ENCODE data around the gene MED12L.

MED12L gene

DNA sequence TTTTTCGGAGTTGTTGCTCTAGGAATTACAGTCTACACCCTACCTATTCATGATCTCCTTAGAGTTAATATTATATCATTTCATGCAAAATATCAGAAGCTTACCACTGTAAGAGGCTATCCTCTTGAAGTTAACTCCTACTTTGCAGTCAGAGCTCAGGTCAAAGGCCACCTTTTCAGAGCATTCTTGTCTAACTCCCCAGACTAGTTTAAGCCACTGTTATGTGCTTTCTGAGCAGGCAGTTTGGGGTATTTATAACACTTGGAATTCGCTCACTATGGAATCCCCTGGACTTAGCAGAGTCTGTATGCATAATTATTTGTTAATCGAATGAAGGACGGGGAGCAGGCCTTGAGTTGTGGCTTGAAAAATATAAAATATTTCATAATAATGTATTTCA, 21.7 kb downstream of the MED12L start:
- Mint-ChIP-seq H3K4me1 (ENCODE audit: low read depth) (no peaks in the 10 kb centered on the region), H3K27me3 (no peaks in the 10 kb centered on the region), H3K27ac (no peak overlapping the region), H3K9me3 (no peaks in the 10 kb centered on the region), H3K4me3 (no peak overlapping the region), H3K36me3 (ENCODE audit: low read depth) (no peaks in the 10 kb centered on the region)

DNA sequence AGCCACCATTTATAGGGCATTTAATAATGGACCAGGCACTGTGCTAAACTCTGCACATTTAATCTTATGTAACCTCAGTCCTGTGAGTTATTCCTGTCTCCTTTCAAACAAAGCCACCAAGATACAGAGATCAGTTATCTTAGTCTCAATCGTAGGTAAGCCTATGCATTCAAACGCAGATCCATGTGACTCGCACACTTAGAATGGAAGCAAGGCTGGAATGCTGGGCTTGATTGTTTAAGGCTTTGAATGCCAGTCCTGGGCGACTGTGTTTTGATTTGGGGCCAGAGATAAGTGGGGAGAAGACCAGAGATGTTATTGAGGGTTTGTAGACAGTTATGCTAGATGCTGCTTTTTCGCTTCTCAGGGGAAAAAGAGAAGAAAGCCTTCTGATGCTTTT, 22.2 kb downstream of the MED12L start:
- Mint-ChIP-seq H3K4me3 (no peak overlapping the region), H3K4me1 (ENCODE audit: low read depth) (no peaks in the 10 kb centered on the region), H3K36me3 (ENCODE audit: low read depth) (no peaks in the 10 kb centered on the region), H3K9me3 (no peaks in the 10 kb centered on the region), H3K27me3 (no peaks in the 10 kb centered on the region), H3K27ac (no peak overlapping the region)

DNA sequence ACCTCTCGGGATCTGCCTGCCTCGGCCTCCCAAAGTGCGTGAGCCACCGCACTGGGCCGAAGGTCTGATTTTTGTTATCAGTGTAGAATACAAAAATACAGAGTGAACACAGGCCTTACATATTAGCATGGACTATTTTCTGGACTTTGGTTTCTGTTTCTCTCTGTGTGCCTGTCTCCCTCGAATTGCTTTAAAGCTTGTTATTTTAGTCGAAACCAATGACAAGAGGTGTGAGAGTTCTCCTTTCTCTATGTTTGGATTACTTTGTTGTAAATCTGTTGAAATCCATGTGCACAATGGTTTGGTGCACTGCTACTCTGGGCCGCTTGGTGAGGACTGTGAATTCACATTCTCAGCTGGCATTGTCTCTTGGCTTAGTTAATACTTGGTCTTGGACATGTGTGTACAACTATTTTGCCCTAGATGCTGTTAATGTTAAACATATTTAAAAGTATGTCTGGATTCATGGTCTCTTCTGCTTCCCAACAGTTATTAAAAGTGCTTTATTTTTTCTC, 23.9 kb downstream of the MED12L start:
- H3K27ac Mint-ChIP-seq = no peak overlapping the region
- no peaks in the 10 kb centered on the region for H3K36me3 Mint-ChIP-seq (ENCODE audit: low read depth)
- H3K9me3 Mint-ChIP-seq = no peaks in the 10 kb centered on the region
- no peaks in the 10 kb centered on the region for H3K4me1 Mint-ChIP-seq (ENCODE audit: low read depth)
- H3K27me3 Mint-ChIP-seq = no peaks in the 10 kb centered on the region
- H3K4me3 Mint-ChIP-seq = no peak overlapping the region

DNA sequence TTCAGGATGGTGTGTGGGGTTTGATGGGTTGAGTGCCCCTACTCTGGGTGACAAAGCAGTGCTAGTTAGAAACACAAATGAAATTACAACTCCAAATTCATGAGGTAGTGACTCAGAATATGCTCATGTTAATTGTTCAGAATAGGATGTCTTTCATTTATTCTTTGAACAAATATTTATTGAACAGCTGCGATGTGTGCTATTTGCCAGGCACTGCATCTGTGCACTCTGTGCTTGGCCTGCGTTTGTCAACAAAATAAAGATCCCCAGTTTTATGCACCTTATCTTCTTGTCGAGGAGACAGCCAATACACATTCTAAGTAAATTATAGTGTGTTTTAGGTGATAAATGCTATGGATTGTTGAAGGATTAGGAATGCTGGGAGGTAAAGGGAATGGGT, 27.3 kb downstream of the MED12L start:
- Mint-ChIP-seq H3K27me3 (no peaks in the 10 kb centered on the region), H3K4me1 (ENCODE audit: low read depth) (no peaks in the 10 kb centered on the region), H3K9me3 (no peaks in the 10 kb centered on the region), H3K4me3 (no peak overlapping the region), H3K27ac (no peak overlapping the region), H3K36me3 (ENCODE audit: low read depth) (no peaks in the 10 kb centered on the region)

DNA sequence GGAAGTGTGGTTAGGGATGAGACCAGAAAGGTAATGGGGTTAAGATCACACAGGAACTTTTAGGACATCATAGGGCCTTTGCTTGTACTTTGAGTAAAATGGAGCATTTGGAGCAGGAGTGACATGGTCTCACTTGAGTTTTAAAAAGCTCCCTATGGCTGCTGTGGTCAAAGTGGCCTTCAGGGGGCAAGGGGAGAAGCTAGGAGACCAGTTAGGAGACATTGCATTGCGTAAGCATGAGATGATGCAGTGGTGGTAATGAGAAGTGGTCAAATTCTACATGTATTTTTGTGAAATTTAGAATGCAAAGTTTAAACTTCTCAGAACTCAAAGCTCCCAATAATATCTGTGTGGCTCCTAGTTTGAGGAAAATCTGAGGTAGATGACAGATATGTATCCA, 27.9 kb downstream of the MED12L start:
- Mint-ChIP-seq H3K36me3 (ENCODE audit: low read depth) (no peaks in the 10 kb centered on the region), H3K9me3 (no peaks in the 10 kb centered on the region), H3K4me1 (ENCODE audit: low read depth) (no peaks in the 10 kb centered on the region), H3K4me3 (no peak overlapping the region), H3K27me3 (no peaks in the 10 kb centered on the region), H3K27ac (no peak overlapping the region)

DNA sequence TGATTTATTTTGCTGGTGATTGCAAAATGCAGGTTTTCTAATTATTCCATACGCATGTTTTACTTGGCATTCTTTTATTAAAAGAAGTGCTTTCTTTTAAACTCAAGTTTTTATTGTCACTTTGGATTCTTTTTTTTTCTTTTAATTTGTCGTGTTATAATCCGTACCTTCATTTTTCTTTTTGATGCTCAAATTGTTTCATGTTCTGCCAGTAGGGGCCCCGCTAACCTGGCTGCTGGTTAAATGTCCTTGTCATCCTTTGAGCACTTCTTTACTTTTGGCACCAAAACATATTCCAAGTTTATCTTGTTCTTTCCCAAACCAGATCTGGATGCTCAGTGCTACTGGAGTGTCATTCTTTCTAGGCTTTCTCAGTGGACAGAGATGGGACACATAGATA, 31.6 kb downstream of the MED12L start:
- Mint-ChIP-seq H3K27ac (no peak overlapping the region), H3K9me3 (no peaks in the 10 kb centered on the region), H3K4me1 (ENCODE audit: low read depth) (no peaks in the 10 kb centered on the region), H3K36me3 (ENCODE audit: low read depth) (no peaks in the 10 kb centered on the region), H3K27me3 (peaks cover 3% of the 10 kb centered on the region), H3K4me3 (no peak overlapping the region)

DNA sequence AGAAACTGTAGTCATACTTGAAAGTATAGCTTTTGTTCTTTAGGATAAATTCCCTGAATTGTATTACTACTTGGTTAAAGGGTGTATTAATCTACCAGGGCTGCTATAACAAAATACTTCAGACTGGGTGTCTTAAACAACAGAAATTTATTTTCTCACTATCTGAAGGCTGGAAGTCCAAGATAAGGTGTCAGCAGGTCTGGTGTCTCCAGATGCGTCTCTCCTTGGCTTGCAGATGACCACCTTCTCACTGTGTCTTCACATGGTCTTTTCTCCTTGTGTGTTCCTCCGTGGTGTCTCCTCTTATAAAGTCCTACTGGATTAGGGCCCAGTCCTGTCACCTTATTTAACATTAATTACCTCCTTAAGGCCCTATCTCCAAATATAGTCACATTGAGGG, 33.7 kb downstream of the MED12L start:
- H3K27me3 Mint-ChIP-seq = peaks cover 3% of the 10 kb centered on the region
- no peaks in the 10 kb centered on the region for H3K9me3 Mint-ChIP-seq
- H3K4me1 Mint-ChIP-seq (ENCODE audit: low read depth) = peaks cover 3% of the 10 kb centered on the region
- no peaks in the 10 kb centered on the region for H3K36me3 Mint-ChIP-seq (ENCODE audit: low read depth)
- no peak overlapping the region for H3K4me3 Mint-ChIP-seq
- no peak overlapping the region for H3K27ac Mint-ChIP-seq

DNA sequence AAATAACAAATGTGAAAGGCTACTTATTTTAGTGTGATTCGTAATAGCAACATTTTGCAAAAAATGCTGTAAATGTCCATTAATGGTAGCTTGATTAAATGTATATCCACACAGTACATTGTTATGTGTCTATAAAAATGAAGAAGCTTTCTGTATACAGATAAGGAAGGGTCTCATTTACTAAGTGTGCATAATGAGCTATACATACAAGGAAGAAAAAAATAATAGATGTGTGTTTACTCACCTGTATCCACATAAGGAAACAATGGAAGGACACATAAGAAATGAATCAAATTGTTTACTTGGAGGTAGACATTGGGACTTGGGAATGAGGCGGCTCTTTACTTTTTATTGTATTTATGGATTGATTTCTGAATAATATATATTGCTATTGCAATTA, 34.9 kb downstream of the MED12L start:
- Mint-ChIP-seq H3K4me3 (no peak overlapping the region), H3K4me1 (ENCODE audit: low read depth) (peaks cover 3% of the 10 kb centered on the region), H3K36me3 (ENCODE audit: low read depth) (no peaks in the 10 kb centered on the region), H3K27me3 (peaks cover 3% of the 10 kb centered on the region), H3K27ac (no peak overlapping the region), H3K9me3 (no peaks in the 10 kb centered on the region)

DNA sequence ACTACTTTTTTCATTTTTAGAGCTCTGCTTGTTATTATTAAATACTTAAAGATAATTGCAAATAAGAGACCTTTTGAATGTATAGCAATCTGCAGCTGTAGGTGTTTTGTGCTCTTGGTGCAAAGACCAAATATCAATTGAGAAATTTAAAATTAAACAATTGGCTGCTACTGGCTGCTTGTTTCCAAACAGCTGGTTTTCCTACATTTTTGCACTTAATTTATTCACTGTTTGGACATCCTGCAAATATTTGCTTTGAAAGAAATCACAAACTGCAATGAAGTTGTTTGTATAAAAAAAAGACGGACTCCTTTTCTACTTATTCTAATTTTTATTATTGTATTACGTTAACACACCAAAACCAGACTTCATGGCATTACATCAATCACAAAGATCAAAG, 35.6 kb downstream of the MED12L start:
- H3K27me3 Mint-ChIP-seq = peaks cover 3% of the 10 kb centered on the region
- H3K9me3 Mint-ChIP-seq = no peaks in the 10 kb centered on the region
- no peaks in the 10 kb centered on the region for H3K36me3 Mint-ChIP-seq (ENCODE audit: low read depth)
- no peak overlapping the region for H3K4me3 Mint-ChIP-seq
- peaks cover 3% of the 10 kb centered on the region for H3K4me1 Mint-ChIP-seq (ENCODE audit: low read depth)
- H3K27ac Mint-ChIP-seq = no peak overlapping the region

DNA sequence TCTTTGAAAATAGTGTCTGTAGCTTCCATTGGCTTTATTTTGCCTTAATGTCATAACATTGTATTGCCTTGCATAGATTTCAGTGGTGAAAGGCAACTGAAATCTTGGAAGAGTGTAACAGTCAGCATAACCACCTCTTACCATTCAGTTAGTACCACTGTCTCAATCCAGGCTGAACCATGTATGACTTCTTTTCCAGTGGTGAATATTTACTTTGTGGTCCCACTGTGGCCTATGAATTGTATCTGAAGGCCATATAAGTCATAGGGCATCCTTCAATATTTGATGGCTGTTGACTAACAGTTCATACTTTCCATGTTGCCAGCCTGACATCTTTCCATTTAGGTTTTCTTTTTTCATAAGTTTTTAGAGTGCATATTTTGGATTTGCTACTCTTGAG, 38.4 kb downstream of the MED12L start:
- Mint-ChIP-seq H3K9me3 (no peaks in the 10 kb centered on the region), H3K4me3 (no peak overlapping the region), H3K36me3 (ENCODE audit: low read depth) (no peaks in the 10 kb centered on the region), H3K27me3 (peaks cover 3% of the 10 kb centered on the region), H3K27ac (no peak overlapping the region), H3K4me1 (ENCODE audit: low read depth) (peaks cover 3% of the 10 kb centered on the region)

DNA sequence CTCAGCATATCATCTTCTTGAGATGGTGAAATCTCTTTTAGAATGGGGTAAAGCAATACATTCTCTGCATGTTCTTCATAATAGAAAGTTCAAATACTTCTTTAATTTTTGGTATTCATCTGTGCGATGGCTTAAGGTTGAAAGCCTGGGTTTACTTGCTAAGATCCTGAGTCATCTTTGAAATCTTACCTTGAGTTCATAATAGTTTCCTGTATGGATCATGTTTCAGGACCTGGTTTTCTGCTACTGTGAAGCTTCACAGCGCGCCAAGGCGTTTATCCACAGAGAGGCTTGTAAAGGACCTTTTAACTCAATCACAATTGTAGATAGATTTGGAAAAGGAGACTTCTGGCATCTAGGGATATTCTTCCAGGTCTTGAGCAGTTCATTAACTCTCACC, 39.0 kb downstream of the MED12L start:
- H3K36me3 Mint-ChIP-seq (ENCODE audit: low read depth) = no peaks in the 10 kb centered on the region
- no peak overlapping the region for H3K27ac Mint-ChIP-seq
- peaks cover 3% of the 10 kb centered on the region for H3K4me1 Mint-ChIP-seq (ENCODE audit: low read depth)
- no peak overlapping the region for H3K4me3 Mint-ChIP-seq
- H3K27me3 Mint-ChIP-seq = peaks cover 3% of the 10 kb centered on the region
- H3K9me3 Mint-ChIP-seq = no peaks in the 10 kb centered on the region

DNA sequence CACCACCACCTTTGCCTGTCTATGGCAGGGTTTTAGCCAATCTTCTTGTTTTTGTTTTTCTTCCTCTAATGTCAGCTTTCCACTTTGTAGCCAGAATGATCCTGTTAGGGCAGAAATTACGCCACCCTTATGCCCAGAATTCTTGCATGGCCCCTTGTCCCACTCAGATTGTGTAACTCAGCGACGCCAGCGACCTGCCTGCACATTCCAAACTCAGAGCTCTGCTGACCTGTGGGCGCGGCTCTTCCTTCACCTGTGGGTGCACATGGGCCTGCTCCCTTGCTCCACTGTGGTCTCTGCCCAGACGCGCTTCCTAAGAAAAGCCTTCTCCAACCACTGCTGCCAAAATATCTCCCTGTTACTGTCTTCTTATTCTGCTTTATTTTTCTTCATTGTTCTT, 45.0 kb downstream of the MED12L start:
- Mint-ChIP-seq H3K4me1 (ENCODE audit: low read depth) (peaks cover 15% of the 10 kb centered on the region), H3K27ac (no peak overlapping the region), H3K36me3 (ENCODE audit: low read depth) (no peaks in the 10 kb centered on the region), H3K4me3 (no peak overlapping the region), H3K9me3 (no peaks in the 10 kb centered on the region), H3K27me3 (peaks cover 10% of the 10 kb centered on the region)

DNA sequence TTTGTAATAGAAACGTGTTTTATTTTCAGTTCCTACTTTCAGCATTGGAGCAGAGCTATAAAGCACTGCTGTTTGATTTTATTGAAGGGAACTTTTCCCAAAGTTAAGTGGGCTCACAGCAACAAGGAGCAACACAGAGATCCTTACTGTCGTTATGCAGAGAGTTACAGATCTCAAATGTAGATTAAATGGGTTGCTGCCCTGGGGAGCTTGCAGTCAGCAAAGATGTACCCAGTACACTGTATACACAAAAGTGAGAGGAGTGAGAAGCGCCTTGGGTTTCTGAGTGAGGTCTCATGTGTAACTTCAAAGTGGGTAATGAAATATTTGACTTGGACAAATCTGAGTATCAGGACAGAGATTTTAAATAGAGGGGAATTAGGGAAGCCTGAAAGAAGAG, 47.7 kb downstream of the MED12L start:
- H3K27me3 Mint-ChIP-seq = peaks cover 10% of the 10 kb centered on the region
- H3K36me3 Mint-ChIP-seq (ENCODE audit: low read depth) = no peaks in the 10 kb centered on the region
- no peak overlapping the region for H3K4me3 Mint-ChIP-seq
- no peak overlapping the region for H3K27ac Mint-ChIP-seq
- peaks cover 27% of the 10 kb centered on the region for H3K4me1 Mint-ChIP-seq (ENCODE audit: low read depth)
- no peaks in the 10 kb centered on the region for H3K9me3 Mint-ChIP-seq

DNA sequence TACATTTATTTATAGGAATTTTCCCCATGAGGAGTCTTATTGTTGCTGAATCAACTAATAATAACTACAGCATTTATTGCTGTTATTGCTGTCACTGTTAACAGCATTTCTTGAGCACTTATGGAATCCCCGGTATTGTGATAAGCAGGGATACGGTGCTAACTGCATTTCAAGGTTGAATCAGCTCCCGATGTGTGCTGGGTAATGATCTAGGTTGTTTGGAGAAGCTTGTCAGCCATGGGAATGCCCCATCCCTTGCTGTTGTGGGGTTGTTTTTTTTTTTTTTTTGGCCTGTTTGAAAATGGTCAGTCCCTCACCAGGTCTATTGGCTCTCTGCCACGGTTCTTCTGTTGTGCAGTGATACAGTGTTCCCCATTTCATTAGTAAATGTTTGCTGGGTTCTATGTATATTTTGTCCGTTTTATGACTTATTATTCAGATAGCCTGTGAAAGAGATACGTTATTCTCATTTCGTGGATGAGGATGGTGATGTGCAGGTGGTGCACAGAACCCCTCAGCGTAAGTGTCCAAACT, 48.5 kb downstream of the MED12L start:
- Mint-ChIP-seq H3K4me1 (ENCODE audit: low read depth) (peaks cover 27% of the 10 kb centered on the region), H3K4me3 (no peak overlapping the region), H3K36me3 (ENCODE audit: low read depth) (no peaks in the 10 kb centered on the region), H3K27ac (peak overlapping the region; percentile 38), H3K9me3 (no peaks in the 10 kb centered on the region), H3K27me3 (peaks cover 10% of the 10 kb centered on the region)

DNA sequence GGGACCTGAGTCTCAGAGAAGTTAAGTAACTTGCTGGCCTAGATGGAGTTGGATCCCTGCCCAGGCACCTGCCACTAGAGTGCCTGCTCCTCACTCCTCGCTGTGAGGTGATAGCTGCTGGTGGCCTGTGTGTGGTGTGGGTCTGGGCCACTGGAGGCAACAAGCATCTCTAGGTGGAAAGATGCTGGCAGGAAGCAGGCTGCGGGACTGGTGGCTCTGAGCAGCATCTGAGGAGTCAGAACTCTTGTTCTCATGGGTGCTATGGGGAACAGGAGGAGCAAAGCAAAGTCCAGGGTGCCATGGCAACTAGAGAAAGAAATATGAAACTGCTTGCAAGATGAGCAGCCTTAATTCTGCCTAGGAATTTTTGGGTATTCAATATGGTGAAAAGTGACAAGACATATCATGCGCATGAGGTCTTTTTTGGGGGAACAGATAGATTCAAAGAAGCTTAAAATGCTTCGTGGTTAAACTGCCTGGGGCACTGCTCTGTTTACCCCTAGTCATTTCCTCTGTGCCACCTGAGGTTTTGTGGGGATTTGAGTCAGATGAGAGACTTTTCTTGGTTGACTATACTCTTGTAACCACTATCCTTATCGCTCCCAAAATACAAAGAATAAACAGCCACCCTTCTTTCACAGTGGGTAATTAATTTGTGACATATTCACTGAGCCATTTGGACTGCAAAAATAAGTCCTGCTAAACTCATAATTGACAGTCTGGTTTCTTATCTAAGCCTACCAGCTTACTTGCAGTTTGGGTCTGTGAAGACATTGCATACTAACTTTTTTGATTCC, 50.3 kb downstream of the MED12L start:
- H3K4me1 Mint-ChIP-seq (ENCODE audit: low read depth) = peaks cover 27% of the 10 kb centered on the region
- H3K4me3 Mint-ChIP-seq = peak overlapping the region; percentile 14
- H3K36me3 Mint-ChIP-seq (ENCODE audit: low read depth) = no peaks in the 10 kb centered on the region
- H3K27ac Mint-ChIP-seq = peak overlapping the region; percentile 75
- H3K27me3 Mint-ChIP-seq = peaks cover 10% of the 10 kb centered on the region
- H3K9me3 Mint-ChIP-seq = no peaks in the 10 kb centered on the region

DNA sequence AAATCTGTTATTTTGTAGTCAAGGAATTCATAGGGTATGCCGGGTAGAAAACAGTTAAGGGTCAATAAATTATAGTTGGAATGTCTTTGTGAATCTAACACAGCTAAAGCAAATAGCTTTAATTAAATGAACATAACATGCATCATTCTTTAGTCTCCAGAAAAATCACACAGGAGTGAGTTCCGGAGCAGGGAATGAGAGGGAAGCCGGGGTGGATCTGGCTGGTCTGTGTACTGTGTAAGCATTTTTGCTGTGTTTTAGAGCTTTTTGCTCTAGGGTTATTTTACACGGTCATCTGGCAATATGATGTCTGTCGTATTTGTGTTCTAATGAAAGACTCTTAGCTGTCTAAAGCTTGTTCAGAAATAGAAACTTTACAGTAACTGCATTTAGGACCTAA, 57.5 kb downstream of the MED12L start:
- Mint-ChIP-seq H3K4me1 (ENCODE audit: low read depth) (no peaks in the 10 kb centered on the region), H3K9me3 (no peaks in the 10 kb centered on the region), H3K4me3 (no peak overlapping the region), H3K36me3 (ENCODE audit: low read depth) (no peaks in the 10 kb centered on the region), H3K27me3 (no peaks in the 10 kb centered on the region), H3K27ac (no peak overlapping the region)

Measured in stimulated activated naive CD8-positive, alpha-beta T cell treated with anti-CD3 and anti-CD28 coated beads, Interleukin-15, Interleukin-2, amounts not matched to agents 100 ng/mL and 50 ng/mL, for 24 hours (primary cell).